H1 (cell line): ENCODE data around the gene SYT6. TPM values are rescaled to one million over a fixed set of nuclear protein-coding genes. Genes with fewer than 3 reads are reported as not detected.

Experiments
- CHD1 ChIP-seq: IDR thresholded peaks from 2 replicates; pipeline ENCODE4 v1.6.1; 2012; ENCODE audit warnings: low read depth, low read length, improper control_type of control experiment
- CHD7 ChIP-seq: fragments of 300-600 bp; sonication (generic); IDR thresholded peaks from 2 replicates; pipeline ENCODE4 v1.7.1; 2012; ENCODE audit warnings: low read length, moderate library complexity, mild to moderate bottlenecking, inconsistent platforms; ENCODE audit not compliant: insufficient replicate concordance
- CTBP2 ChIP-seq: IDR thresholded peaks from 2 replicates; pipeline ENCODE4 v1.7.0; 2011; ENCODE audit warnings: borderline replicate concordance, mild to moderate bottlenecking, moderate library complexity, mixed read lengths, low read length; ENCODE audit not compliant: insufficient read depth, insufficient read length
- E2F6 ChIP-seq: IDR thresholded peaks from 2 replicates; pipeline ENCODE4 v1.6.1; 2012; ENCODE audit warnings: inconsistent platforms
- EZH2 ChIP-seq: fragments of 200-600 bp; sonication (generic); IDR thresholded peaks from 2 replicates; pipeline ENCODE4 v1.7.1; 2012; ENCODE audit warnings: low read depth, mild to moderate bottlenecking, moderate library complexity, low read length, inconsistent platforms; ENCODE audit not compliant: severe bottlenecking
- JUND ChIP-seq: IDR thresholded peaks from 2 replicates; pipeline ENCODE4 v1.6.1; 2011; ENCODE audit warnings: mild to moderate bottlenecking, improper control_type of control experiment, low read length
- POLR2A ChIP-seq, 2 experiments: IDR thresholded peaks; 1 replicate in 1 of 2; 2 replicates in 1 of 2; pipeline ENCODE4 v1.6.1; 2011; ENCODE audit warnings: low read depth in 2 of 2, low read length in 2 of 2, mild to moderate bottlenecking in 2 of 2; ENCODE audit errors: control extremely low read depth in 1 of 2
- RAD21 ChIP-seq, 2 experiments: IDR thresholded peaks in 1 of 2; conservative IDR thresholded peaks in 1 of 2; 2 replicates each; pipeline ENCODE4 v1.6.1; 2011; ENCODE audit warnings: low read depth in 2 of 2, low read length in 2 of 2, improper control_type of control experiment in 1 of 2, inconsistent platforms in 1 of 2, mild to moderate bottlenecking in 1 of 2, moderate library complexity in 1 of 2
- RXRA ChIP-seq: IDR thresholded peaks from 2 replicates; pipeline ENCODE4 v1.6.1; 2011; ENCODE audit warnings: low read depth, mild to moderate bottlenecking, low read length, moderate library complexity; ENCODE audit not compliant: insufficient read depth
- SP2 ChIP-seq: IDR thresholded peaks from 2 replicates; pipeline ENCODE4 v1.6.1; 2012; ENCODE audit warnings: mild to moderate bottlenecking, low read length, inconsistent platforms
- ZNF274 ChIP-seq: IDR thresholded peaks from 2 replicates; pipeline ENCODE4 v1.7.0; 2012; ENCODE audit warnings: low read length, borderline replicate concordance; ENCODE audit errors: extremely low read depth
- polyA plus RNA-seq, 7 experiments: library from polyadenylated mRNA; depleted of rRNA in 3 of 7; stranded (reverse) in 5 of 7; unstranded in 2 of 7; fragments of >200 nt in 5 of 7; fragments of 200-250 nt in 2 of 7; gene quantifications; 1 replicate in 5 of 7; 2 replicates in 1 of 7; 4 replicates in 1 of 7; pipeline versions ENCODE4 v1.2.1 to v1.2.3, GENCODE V29; 2011 to 2013; ENCODE audit warnings: missing spikeins in 2 of 7, mixed read lengths in 2 of 7
- total RNA-seq: library from RNA; stranded (reverse); fragmentation: NEBNext Ultra II Directional; extraction: Animal tissue kit (Norgen Biotek cat#: 25700); gene quantifications from 2 replicates; pipeline ENCODE4 v1.2.1, GENCODE V29; 2021

SYT6 gene
- total and polyA plus RNA-seq, 2 of the 8 experiments (the other 6 are each of a cell fraction or from before 2014, with no cell fraction given), result 33.7 to 83.5 TPM

- TF ChIP-seq CHD7 (no peak), E2F6 (no peak), EZH2 (no peak), POLR2A (IDR thresholded peaks at IDR 0.05; ENCODE audit: control extremely low read depth in 1 of 2, low read depth in 2 of 2, low read length in 2 of 2) (no peak), CTBP2 (no peak), ZNF274 (no peak), CHD1 (no peak), RXRA (no peak), JUND (no peak), SP2 (no peak), RAD21 (IDR thresholded peaks at IDR 0.05 in 1 of 2, conservative IDR thresholded peaks at IDR 0.05 in 1 of 2; ENCODE audit: low read depth in 2 of 2, low read length in 2 of 2) (no peak)
Measured at GRCh38 chr1:114169509-114169908, 15.8 kb upstream of the SYT6 start (continued).
